ENCODE results near the gene RBM12.

Gene RBM12

GRCh38 chr20:35653430-35653734 is 11.3 kb downstream of the RBM12 start:
- no peak for DNase-seq

- no peak for DNase-seq
Measured at GRCh38 chr20:35652641-35653429, 11.9 kb downstream of the RBM12 start.

- no peak for DNase-seq
Measured at GRCh38 chr20:35651958-35652357, 12.7 kb downstream of the RBM12 start.

GRCh38 chr20:35650632-35651031 is 14.1 kb downstream of the RBM12 start:
- no peak for DNase-seq

- no peak for DNase-seq
Measured at GRCh38 chr20:35648836-35649235, 15.9 kb downstream of the RBM12 start.

GRCh38 chr20:35644806-35645205 is 19.9 kb downstream of the RBM12 start:
- no peak for DNase-seq

- no peak for DNase-seq
Measured at GRCh38 chr20:35643045-35643444, 21.7 kb downstream of the RBM12 start.

GRCh38 chr20:35641743-35642142 is 23.0 kb downstream of the RBM12 start:
- no peak for DNase-seq

GRCh38 chr20:35640724-35641123 is 24.0 kb downstream of the RBM12 start:
- DNase-seq = no peak

- no peak for DNase-seq
Measured at GRCh38 chr20:35638751-35639150, 25.9 kb downstream of the RBM12 start.

GRCh38 chr20:35637276-35637675 is 27.4 kb downstream of the RBM12 start:
- no peak for DNase-seq

- DNase-seq = no peak
Measured at GRCh38 chr20:35636095-35636494, 28.6 kb downstream of the RBM12 start.

- DNase-seq = no peak
Measured at GRCh38 chr20:35635652-35636051, 29.0 kb downstream of the RBM12 start.

GRCh38 chr20:35632539-35633115 is 32.1 kb downstream of the RBM12 start:
- DNase-seq = no peak

GRCh38 chr20:35630636-35631035 is 34.1 kb downstream of the RBM12 start:
- no peak for DNase-seq

GRCh38 chr20:35629427-35630145 is 35.1 kb downstream of the RBM12 start:
- no peak for DNase-seq

GRCh38 chr20:35627121-35627520 is 37.6 kb downstream of the RBM12 start:
- no peak for DNase-seq

GRCh38 chr20:35626386-35627001 is 38.2 kb downstream of the RBM12 start:
- DNase-seq = no peak

- no peak for DNase-seq
Measured at GRCh38 chr20:35625584-35626385, 38.9 kb downstream of the RBM12 start.

- DNase-seq = no peak
Measured at GRCh38 chr20:35621560-35621946, 43.1 kb downstream of the RBM12 start.

GRCh38 chr20:35620818-35621559 is 43.7 kb downstream of the RBM12 start:
- DNase-seq = no peak
